ENCODE results near the gene SULF2.

GRCh38 chr20:47708953-47709833 lies 76.1 kb downstream of the SULF2 start:
- TF ChIP-seq CTCF (IDR thresholded peaks at IDR 0.05), result no peak
- TF ChIP-seq EP300 (IDR thresholded peaks at IDR 0.05), result no peak
- no peak for TF ChIP-seq POLR2A (IDR thresholded peaks at IDR 0.05)
